Neural cell (in vitro differentiated cells): ENCODE results near the gene ZDBF2. TPM values are rescaled to one million over a fixed set of nuclear protein-coding genes. Genes with fewer than 3 reads are reported as not detected.

Experiments
- H2AFZ ChIP-seq: fragments of 200-600, 300-800 bp; sonication (generic), shearing (Covaris generic); 2 replicates; pipeline ENCODE4 v1.6.0; 2014; ENCODE audit warnings: low read depth, mild to moderate bottlenecking, antibody characterized with exemption, low read length, moderate library complexity
- H3F3A ChIP-seq: fragments of 200-600 bp; shearing (Covaris generic); 2 replicates; pipeline ENCODE4 v1.6.1; 2016; ENCODE audit warnings: mild to moderate bottlenecking, moderate library complexity, mixed read lengths, antibody characterized with exemption, low read length; ENCODE audit not compliant: insufficient read depth, poor library complexity, severe bottlenecking
- H3K27ac ChIP-seq: fragments of 200-600, 300-800 bp; sonication (generic), shearing (Covaris generic); 2 replicates; pipeline ENCODE4 v1.5.1; 2014; ENCODE audit warnings: mild to moderate bottlenecking, low read length, moderate library complexity
- H3K27me3 ChIP-seq: fragments of 300-800, 200-600 bp; sonication (generic), shearing (Covaris generic); 2 replicates; pipeline ENCODE4 v1.6.0; 2014; ENCODE audit warnings: mild to moderate bottlenecking, low read depth, low read length, moderate library complexity; ENCODE audit not compliant: insufficient read depth
- H3K36me3 ChIP-seq: fragments of 300-800, 200-600 bp; sonication (generic), shearing (Covaris generic); 2 replicates; pipeline ENCODE4 v1.5.1; 2014; ENCODE audit warnings: mild to moderate bottlenecking, antibody characterized with exemption, low read length, moderate library complexity; ENCODE audit not compliant: insufficient read depth
- H3K4me2 ChIP-seq: fragments of 300-800, 200-600 bp; sonication (generic), shearing (Covaris generic); 2 replicates; pipeline ENCODE4 v1.6.0; 2014; ENCODE audit warnings: mild to moderate bottlenecking, low read length
- H3K4me3 ChIP-seq: fragments of 300-800, 200-600 bp; sonication (generic), shearing (Covaris generic); 2 replicates; pipeline ENCODE4 v1.5.1; 2014; ENCODE audit warnings: mild to moderate bottlenecking, low read length, moderate library complexity
- H3K79me2 ChIP-seq: fragments of 200-600 bp; shearing (Covaris generic); replicated peaks from 2 replicates; pipeline ENCODE4 v1.6.0; 2014; ENCODE audit warnings: mild to moderate bottlenecking, low read length, moderate library complexity; ENCODE audit not compliant: insufficient read depth
- H3K9ac ChIP-seq: fragments of 300-800, 200-600 bp; sonication (generic), shearing (Covaris generic); 2 replicates; pipeline ENCODE4 v1.6.1; 2016; ENCODE audit warnings: mild to moderate bottlenecking, low read length, mixed read lengths
- H3K9me2 ChIP-seq: fragments of 200-600 bp; shearing (Covaris generic); 2 replicates; pipeline ENCODE4 v1.6.1; 2016; ENCODE audit warnings: mild to moderate bottlenecking, low read length, mixed read lengths; ENCODE audit not compliant: insufficient read depth
- H3K9me3 ChIP-seq: fragments of 200-600, 300-800 bp; sonication (generic), shearing (Covaris generic); 2 replicates; pipeline ENCODE4 v1.6.1; 2016; ENCODE audit warnings: mild to moderate bottlenecking, mixed run types, low read length, moderate library complexity, mixed read lengths
- H4K20me1 ChIP-seq: fragments of 200-600 bp; shearing (Covaris generic); 2 replicates; pipeline ENCODE4 v1.6.1; 2016; ENCODE audit warnings: mild to moderate bottlenecking, mixed run types; ENCODE audit not compliant: insufficient read depth
- EP300 ChIP-seq: fragments of 450-650 bp; conservative IDR thresholded peaks from 2 replicates; pipeline ENCODE4 v1.6.1; 2014; ENCODE audit warnings: antibody characterized with exemption, mild to moderate bottlenecking, moderate library complexity; ENCODE audit not compliant: poor library complexity, severe bottlenecking
- EZH2 ChIP-seq: fragments of 200-600, 300-800 bp; shearing (Covaris generic), sonication (generic); IDR thresholded peaks from 2 replicates; pipeline ENCODE4 v1.6.1; 2014; ENCODE audit warnings: antibody characterized with exemption, low read length, borderline replicate concordance, mild to moderate bottlenecking; ENCODE audit not compliant: insufficient read depth, poor library complexity, severe bottlenecking
- MXI1 ChIP-seq: fragments of 450-650 bp; conservative IDR thresholded peaks from 2 replicates; pipeline ENCODE4 v1.6.1; 2014; ENCODE audit warnings: antibody characterized with exemption, mild to moderate bottlenecking; ENCODE audit not compliant: poor library complexity, severe bottlenecking
- POLR2AphosphoS5 ChIP-seq: IDR thresholded peaks from 2 replicates; pipeline ENCODE4 v1.6.1; 2012
- RAD21 ChIP-seq: fragments of 450-650 bp; conservative IDR thresholded peaks from 2 replicates; pipeline ENCODE4 v1.6.1; 2014; ENCODE audit warnings: antibody characterized with exemption, mild to moderate bottlenecking, moderate library complexity
- SMC3 ChIP-seq: fragments of 450-650 bp; conservative IDR thresholded peaks from 2 replicates; pipeline ENCODE4 v1.6.1; 2014; ENCODE audit warnings: antibody characterized with exemption, mild to moderate bottlenecking, moderate library complexity; ENCODE audit not compliant: poor library complexity
- TAF1 ChIP-seq: IDR thresholded peaks from 2 replicates; pipeline ENCODE4 v1.6.1; 2012; ENCODE audit warnings: low read depth
- polyA plus RNA-seq: library from polyadenylated mRNA; depleted of rRNA; stranded (reverse); fragments of >200 nt; gene quantifications from 2 replicates; pipeline ENCODE4 v1.2.3, GENCODE V29; 2014
- TF ChIP-seq, protein P1 (sequence below): fragments of 450-650 bp; IDR thresholded peaks from 2 replicates; pipeline ENCODE4 v1.5.1; 2014; ENCODE audit warnings: antibody characterized with exemption, mild to moderate bottlenecking, moderate library complexity; ENCODE audit not compliant: poor library complexity, severe bottlenecking
- TF ChIP-seq, protein P2 (sequence below): IDR thresholded peaks from 2 replicates; pipeline ENCODE4 v1.6.1; 2012; ENCODE audit warnings: borderline replicate concordance

ZDBF2 gene
- polyA plus RNA-seq, 1 donor from 2014 or later, result 23.4 TPM

DNA sequence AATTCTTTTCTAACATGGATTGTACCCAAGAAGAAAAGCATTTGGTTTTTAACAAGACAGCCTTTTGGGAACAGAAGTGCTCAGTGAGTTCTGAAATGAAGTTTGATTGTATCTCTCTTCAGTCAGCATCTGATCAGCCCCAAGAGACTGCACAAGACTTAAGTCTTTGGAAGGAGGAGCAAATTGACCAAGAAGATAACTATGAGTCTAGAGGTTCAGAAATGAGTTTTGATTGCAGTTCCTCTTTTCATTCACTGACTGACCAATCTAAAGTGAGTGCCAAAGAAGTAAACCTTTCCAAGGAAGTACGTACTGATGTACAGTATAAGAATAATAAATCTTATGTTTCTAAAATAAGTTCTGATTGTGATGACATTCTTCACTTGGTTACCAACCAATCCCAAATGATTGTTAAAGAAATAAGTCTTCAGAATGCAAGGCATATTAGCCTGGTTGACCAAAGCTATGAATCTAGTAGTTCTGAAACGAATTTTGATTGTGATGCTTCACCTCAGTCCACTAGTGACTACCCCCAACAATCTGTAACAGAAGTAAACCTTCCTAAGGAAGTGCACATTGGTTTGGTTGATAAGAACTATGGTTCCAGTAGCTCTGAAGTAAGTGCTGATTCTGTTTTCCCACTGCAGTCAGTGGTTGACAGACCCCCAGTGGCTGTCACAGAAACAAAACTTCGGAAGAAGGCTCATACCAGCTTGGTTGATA lies 31.2 kb downstream of the ZDBF2 start:
- H3K9me2 ChIP-seq, result no peaks in the 10 kb centered on the region
- no peaks in the 10 kb centered on the region for H3K36me3 ChIP-seq
- H3K9me3 ChIP-seq, result no peaks in the 10 kb centered on the region
- no peak overlapping the region for H3K4me3 ChIP-seq
- no peak overlapping the region for H3K9ac ChIP-seq
- H3K27ac ChIP-seq, result no peak overlapping the region
- TF ChIP-seq RAD21 (no peak), POLR2AphosphoS5 (no peak), MXI1 (no peak), TAF1 (no peak), SMC3 (no peak), EZH2 (no peak), EP300 (no peak)
- TF ChIP-seq, protein P1, sequence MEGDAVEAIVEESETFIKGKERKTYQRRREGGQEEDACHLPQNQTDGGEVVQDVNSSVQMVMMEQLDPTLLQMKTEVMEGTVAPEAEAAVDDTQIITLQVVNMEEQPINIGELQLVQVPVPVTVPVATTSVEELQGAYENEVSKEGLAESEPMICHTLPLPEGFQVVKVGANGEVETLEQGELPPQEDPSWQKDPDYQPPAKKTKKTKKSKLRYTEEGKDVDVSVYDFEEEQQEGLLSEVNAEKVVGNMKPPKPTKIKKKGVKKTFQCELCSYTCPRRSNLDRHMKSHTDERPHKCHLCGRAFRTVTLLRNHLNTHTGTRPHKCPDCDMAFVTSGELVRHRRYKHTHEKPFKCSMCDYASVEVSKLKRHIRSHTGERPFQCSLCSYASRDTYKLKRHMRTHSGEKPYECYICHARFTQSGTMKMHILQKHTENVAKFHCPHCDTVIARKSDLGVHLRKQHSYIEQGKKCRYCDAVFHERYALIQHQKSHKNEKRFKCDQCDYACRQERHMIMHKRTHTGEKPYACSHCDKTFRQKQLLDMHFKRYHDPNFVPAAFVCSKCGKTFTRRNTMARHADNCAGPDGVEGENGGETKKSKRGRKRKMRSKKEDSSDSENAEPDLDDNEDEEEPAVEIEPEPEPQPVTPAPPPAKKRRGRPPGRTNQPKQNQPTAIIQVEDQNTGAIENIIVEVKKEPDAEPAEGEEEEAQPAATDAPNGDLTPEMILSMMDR, result no peak
- TF ChIP-seq, protein P2, sequence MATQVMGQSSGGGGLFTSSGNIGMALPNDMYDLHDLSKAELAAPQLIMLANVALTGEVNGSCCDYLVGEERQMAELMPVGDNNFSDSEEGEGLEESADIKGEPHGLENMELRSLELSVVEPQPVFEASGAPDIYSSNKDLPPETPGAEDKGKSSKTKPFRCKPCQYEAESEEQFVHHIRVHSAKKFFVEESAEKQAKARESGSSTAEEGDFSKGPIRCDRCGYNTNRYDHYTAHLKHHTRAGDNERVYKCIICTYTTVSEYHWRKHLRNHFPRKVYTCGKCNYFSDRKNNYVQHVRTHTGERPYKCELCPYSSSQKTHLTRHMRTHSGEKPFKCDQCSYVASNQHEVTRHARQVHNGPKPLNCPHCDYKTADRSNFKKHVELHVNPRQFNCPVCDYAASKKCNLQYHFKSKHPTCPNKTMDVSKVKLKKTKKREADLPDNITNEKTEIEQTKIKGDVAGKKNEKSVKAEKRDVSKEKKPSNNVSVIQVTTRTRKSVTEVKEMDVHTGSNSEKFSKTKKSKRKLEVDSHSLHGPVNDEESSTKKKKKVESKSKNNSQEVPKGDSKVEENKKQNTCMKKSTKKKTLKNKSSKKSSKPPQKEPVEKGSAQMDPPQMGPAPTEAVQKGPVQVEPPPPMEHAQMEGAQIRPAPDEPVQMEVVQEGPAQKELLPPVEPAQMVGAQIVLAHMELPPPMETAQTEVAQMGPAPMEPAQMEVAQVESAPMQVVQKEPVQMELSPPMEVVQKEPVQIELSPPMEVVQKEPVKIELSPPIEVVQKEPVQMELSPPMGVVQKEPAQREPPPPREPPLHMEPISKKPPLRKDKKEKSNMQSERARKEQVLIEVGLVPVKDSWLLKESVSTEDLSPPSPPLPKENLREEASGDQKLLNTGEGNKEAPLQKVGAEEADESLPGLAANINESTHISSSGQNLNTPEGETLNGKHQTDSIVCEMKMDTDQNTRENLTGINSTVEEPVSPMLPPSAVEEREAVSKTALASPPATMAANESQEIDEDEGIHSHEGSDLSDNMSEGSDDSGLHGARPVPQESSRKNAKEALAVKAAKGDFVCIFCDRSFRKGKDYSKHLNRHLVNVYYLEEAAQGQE, result no peak
- H3K4me2 ChIP-seq, result no peak overlapping the region
- H3K27me3 ChIP-seq, result no peaks in the 10 kb centered on the region
- H2AFZ ChIP-seq, result no peak overlapping the region
- H3F3A ChIP-seq, result no peaks in the 10 kb centered on the region
- no peaks in the 10 kb centered on the region for H3K79me2 ChIP-seq
- H4K20me1 ChIP-seq, result no peaks in the 10 kb centered on the region

DNA sequence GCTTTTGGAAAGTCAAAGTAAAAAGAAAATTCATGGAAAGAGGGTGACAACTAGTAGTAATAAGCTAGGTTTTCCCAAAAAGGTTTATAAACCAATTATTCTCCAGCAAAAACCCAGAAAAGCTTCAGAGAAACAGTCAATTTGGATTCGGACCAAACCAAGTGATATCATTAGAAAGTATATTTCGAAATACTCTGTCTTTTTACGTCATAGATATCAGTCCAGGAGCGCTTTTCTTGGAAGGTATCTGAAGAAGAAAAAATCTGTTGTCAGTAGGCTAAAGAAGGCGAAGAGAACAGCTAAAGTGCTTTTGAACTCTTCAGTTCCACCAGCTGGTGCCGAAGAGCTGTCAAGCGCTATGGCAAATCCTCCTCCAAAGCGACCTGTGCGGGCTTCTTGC lies 36.6 kb downstream of the ZDBF2 start:
- TF ChIP-seq, protein P1, result no peak
- no peak for TF ChIP-seq RAD21
- TF ChIP-seq, protein P2, result no peak
- no peak for TF ChIP-seq EP300
- no peaks in the 10 kb centered on the region for H3K9me3 ChIP-seq
- H3K4me3 ChIP-seq, result no peak overlapping the region

More for the DNA sequence above, 36.6 kb downstream of the ZDBF2 start:
- no peak overlapping the region for H3K27ac ChIP-seq
- H3K9me2 ChIP-seq, result no peaks in the 10 kb centered on the region
- H3F3A ChIP-seq, result no peaks in the 10 kb centered on the region
- H4K20me1 ChIP-seq, result no peaks in the 10 kb centered on the region
- no peaks in the 10 kb centered on the region for H3K27me3 ChIP-seq
- no peak overlapping the region for H2AFZ ChIP-seq
- no peak overlapping the region for H3K9ac ChIP-seq
- no peaks in the 10 kb centered on the region for H3K79me2 ChIP-seq
- H3K36me3 ChIP-seq, result no peaks in the 10 kb centered on the region
- H3K4me2 ChIP-seq, result no peak overlapping the region
